AG09309 (cell line): Measurements from ENCODE around the gene INTS6L.

ENCODE experiments used
- DNase-seq: peaks from one replicate; pipeline ENCODE4 v3.0.0-alpha.2; 2010; ENCODE audit warnings: low read depth
- H3K4me3 ChIP-seq: 2 replicates; pipeline ENCODE4 v1.5.1; 2011; ENCODE audit warnings: mild to moderate bottlenecking, low read depth, low read length, moderate library complexity; ENCODE audit not compliant: control insufficient read depth
- CTCF ChIP-seq: IDR thresholded peaks from 2 replicates; pipeline ENCODE4 v1.5.1; 2011; ENCODE audit warnings: mild to moderate bottlenecking, low read depth, low read length, inconsistent platforms; ENCODE audit not compliant: insufficient read depth, control insufficient read depth; ENCODE audit errors: missing control alignments

Gene INTS6L

DNA sequence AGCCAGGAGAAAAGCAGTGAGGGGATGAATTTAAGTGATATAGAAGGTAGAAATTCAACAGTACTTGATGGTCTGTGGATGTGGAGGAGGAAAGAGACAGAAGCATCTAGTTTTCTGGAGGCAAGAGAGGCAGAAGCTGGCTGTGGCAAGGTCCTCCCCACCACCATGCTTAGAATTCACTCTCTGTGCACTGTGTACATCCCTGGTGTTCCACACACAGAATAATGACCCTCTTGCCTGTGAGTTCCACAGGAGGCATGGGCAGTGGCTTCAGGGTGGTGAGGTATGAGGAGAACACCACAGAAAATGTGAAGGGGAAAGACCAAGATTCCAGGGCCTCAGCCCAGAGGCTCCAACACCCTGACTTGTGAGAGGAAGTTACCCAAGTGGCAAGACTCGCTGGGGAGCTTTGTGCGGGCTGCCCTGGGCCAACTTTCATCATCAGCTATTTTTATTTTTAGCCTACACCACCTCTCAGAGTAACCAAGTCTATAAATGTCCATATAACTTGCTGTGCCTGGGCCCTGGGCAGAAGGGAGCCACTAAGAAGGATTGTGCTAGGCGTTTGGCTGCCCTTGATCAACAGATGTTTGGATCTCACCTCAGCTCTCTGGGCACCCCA, 7.8 kb upstream of the INTS6L start:
- no peak for DNase-seq
- no peak for TF ChIP-seq CTCF
- no peak overlapping the region for H3K4me3 ChIP-seq

GRCh38 chrX:135513130-135513515, 7.3 kb upstream of the INTS6L start:
- DNase-seq = no peak
- TF ChIP-seq CTCF = no peak
- no peak overlapping the region for H3K4me3 ChIP-seq

- no peak for TF ChIP-seq CTCF
- DNase-seq = no peak
- no peak overlapping the region for H3K4me3 ChIP-seq
These were observed 4.1 kb upstream of the INTS6L start for GRCh38 chrX:135516376-135516775.

DNA sequence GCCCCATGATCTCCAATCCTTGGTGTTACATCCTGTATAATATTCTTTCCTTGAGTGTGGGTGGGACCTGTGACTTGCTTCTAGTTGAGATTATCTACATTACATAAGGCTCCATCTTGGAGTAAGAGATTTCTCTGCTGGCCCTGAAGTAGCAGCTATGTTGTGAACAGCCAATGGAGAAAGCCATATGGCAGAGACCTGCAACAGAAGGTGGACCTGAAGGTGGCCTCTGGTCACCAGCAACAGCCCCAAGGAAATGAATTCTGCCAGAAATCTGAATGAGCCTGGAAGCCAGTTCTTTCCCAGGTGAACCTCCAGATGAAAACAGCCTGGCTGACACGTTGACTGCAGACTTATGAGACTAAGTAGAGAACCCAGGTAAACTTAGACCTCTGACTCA, 2.3 kb upstream of the INTS6L start:
- DNase-seq = no peak
- TF ChIP-seq CTCF = no peak
- H3K4me3 ChIP-seq = no peak overlapping the region

DNA sequence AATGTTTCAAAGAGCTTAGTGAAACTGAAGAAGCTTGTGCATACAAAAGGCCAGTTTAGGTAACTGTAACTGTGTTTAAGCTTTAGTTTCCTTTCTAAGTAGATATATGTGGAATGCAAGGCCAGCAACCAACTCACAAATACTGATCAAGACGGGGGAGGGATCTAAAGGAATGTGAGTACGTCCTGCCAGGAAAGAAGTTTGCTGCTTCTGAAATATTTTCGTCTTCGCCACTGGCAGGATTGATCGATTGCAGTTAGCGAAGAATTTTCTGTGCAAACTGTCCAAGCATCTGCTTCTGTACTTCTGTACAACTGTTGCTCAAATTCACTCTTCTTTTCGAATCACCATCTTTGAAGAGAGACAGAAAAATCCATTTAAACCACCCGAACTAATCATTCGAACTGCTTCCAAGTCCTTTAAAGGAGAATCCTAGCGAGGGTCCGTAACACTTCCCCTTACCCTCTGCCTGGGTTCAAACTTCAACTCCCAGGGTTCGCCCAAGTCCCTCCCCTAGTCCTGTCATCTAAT, 373 bp upstream of the INTS6L start:
- TF ChIP-seq CTCF = no peak
- peak overlapping the region; percentile 72 for H3K4me3 ChIP-seq
- DNase-seq = no peak

DNA sequence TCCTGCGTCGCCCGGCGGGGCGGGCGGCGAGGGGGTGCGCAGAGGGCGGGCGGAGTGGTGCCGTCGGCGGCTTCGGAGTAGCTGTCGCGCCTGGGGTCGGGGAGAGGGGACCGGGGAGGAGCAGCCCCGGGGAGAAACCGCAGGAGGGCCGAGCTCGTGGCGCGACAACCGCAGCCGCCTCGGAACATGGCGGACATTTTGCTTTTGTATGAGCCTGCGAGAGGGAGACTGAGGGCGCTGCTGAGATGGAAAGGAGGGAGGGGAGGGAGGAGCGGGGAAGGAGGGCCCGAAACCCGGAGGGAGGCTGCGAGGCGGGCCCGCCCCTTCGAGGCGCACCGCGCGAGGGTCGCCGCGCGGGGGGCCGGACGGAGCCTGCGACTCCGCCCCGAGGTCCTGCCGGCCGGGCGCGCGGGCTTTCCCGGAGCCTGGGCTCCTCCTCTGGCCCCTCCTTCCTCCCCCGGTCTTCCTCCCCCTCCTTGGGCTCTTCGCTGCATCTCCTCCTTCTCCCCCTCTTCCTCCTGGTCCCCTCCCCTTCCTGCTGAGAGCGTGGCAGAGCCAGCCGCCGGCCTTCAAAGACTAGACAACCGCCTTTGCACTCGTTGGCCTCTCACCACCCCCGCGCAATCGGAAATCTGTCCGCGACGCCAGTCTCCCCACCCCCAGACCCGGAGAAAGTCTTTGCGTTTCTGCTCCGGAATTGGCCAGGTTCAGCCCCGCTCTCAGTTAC, 1.1 kb downstream of the INTS6L start:
- H3K4me3 ChIP-seq = peak overlapping the region; percentile 72
- no peak for TF ChIP-seq CTCF
- DNase-seq = peak; percentile 59
